CD14-positive monocyte (primary cell): ENCODE data around the gene GRM4. TPM values are rescaled to one million over a fixed set of nuclear protein-coding genes. Genes with fewer than 3 reads are reported as not detected.

Experiments
- DNase-seq, 3 donors: peaks; one replicate each; pipeline ENCODE4 v3.0.0-alpha.2; 2011 to 2022
- H2AFZ ChIP-seq: 2 replicates; pipeline ENCODE4 v1.6.0; 2012; ENCODE audit warnings: mild to moderate bottlenecking, low read depth, low read length, inconsistent platforms; ENCODE audit not compliant: insufficient read depth, poor library complexity, severe bottlenecking
- H3K27ac ChIP-seq, 2 donors: 1 replicate in 1 of 2; 2 replicates in 1 of 2; pipeline ENCODE4 v1.5.1; 2012 to 2013; ENCODE audit warnings: low read length in 2 of 2, control low read depth in 1 of 2, inconsistent platforms in 1 of 2, low read depth in 1 of 2, mild to moderate bottlenecking in 1 of 2
- H3K27me3 ChIP-seq, 2 donors: one replicate each; pipeline versions ENCODE4 v1.6.0 to v1.6.1; 2011 to 2013; ENCODE audit warnings: low read length in 2 of 2; ENCODE audit not compliant: control insufficient read depth in 2 of 2, insufficient read depth in 2 of 2
- H3K36me3 ChIP-seq, 2 donors: replicated peaks in 1 of 2; 1 replicate in 1 of 2; 2 replicates in 1 of 2; pipeline versions ENCODE4 v1.5.1 to v1.6.1; 2012 to 2013; ENCODE audit warnings: low read length in 2 of 2, control low read depth in 1 of 2, inconsistent platforms in 1 of 2, mild to moderate bottlenecking in 1 of 2; ENCODE audit not compliant: insufficient read depth in 2 of 2, control insufficient read depth in 1 of 2
- H3K4me1 ChIP-seq, 2 donors: 1 replicate in 1 of 2; 2 replicates in 1 of 2; pipeline versions ENCODE4 v1.5.1 to v1.6.1; 2012 to 2013; ENCODE audit warnings: low read length in 2 of 2, control low read depth in 1 of 2, inconsistent platforms in 1 of 2, mild to moderate bottlenecking in 1 of 2, moderate library complexity in 1 of 2; ENCODE audit not compliant: insufficient read depth in 2 of 2, control insufficient read depth in 1 of 2
- H3K4me2 ChIP-seq: replicated peaks from 2 replicates; pipeline ENCODE3; 2012; ENCODE audit warnings: low read length, moderate library complexity, mild to moderate bottlenecking; ENCODE audit not compliant: poor library complexity, severe bottlenecking; ENCODE audit errors: extremely low read depth
- H3K4me3 ChIP-seq, 3 experiments: fragments of 200-600 bp in 1 of 3; sonication (generic) in 1 of 3; replicated peaks in 1 of 3; 1 replicate in 2 of 3; 2 replicates in 1 of 3; pipeline ENCODE4 v1.5.1; 2011 to 2013; ENCODE audit warnings: low read length in 3 of 3, mild to moderate bottlenecking in 3 of 3, control low read depth in 2 of 3, low read depth in 2 of 3, inconsistent platforms in 1 of 3, moderate library complexity in 1 of 3
- H3K79me2 ChIP-seq: 2 replicates; pipeline ENCODE4 v1.6.0; 2012; ENCODE audit warnings: mild to moderate bottlenecking, control low read depth, inconsistent platforms, low read length, moderate library complexity; ENCODE audit not compliant: insufficient read depth
- H3K9ac ChIP-seq: 2 replicates; pipeline ENCODE4 v1.6.0; 2017; ENCODE audit warnings: low read length, mild to moderate bottlenecking; ENCODE audit not compliant: insufficient read depth, poor library complexity, severe bottlenecking
- H3K9me3 ChIP-seq, 2 donors: replicated peaks in 1 of 2; 1 replicate in 1 of 2; 2 replicates in 1 of 2; pipeline versions ENCODE4 v1.5.1 to v1.6.1; 2012 to 2013; ENCODE audit warnings: low read length in 2 of 2, control low read depth in 1 of 2; ENCODE audit not compliant: control insufficient read depth in 1 of 2, insufficient read depth in 1 of 2
- H4K20me1 ChIP-seq: 2 replicates; pipeline ENCODE4 v1.6.0; 2012; ENCODE audit warnings: mild to moderate bottlenecking, low read length, control low read depth, moderate library complexity; ENCODE audit not compliant: insufficient read depth
- H3K27ac Mint-ChIP-seq, 7 donors: one replicate each; pipeline ENCODE4 v1.8.0; 2020; ENCODE audit warnings: mild to moderate bottlenecking in 7 of 7, mixed read lengths in 7 of 7, moderate library complexity in 6 of 7, inconsistent platforms in 2 of 7
- H3K27me3 Mint-ChIP-seq, 3 donors: one replicate each; pipeline ENCODE4 v1.8.0; 2021 to 2022; ENCODE audit warnings: low read depth in 3 of 3, mild to moderate bottlenecking in 3 of 3, mixed read lengths in 3 of 3, moderate library complexity in 3 of 3, inconsistent platforms in 1 of 3
- H3K36me3 Mint-ChIP-seq, 2 donors: one replicate each; pipeline ENCODE4 v1.8.0; 2020; ENCODE audit warnings: mixed read lengths in 2 of 2, inconsistent platforms in 1 of 2, mild to moderate bottlenecking in 1 of 2
- H3K4me1 Mint-ChIP-seq: one replicate; pipeline ENCODE4 v1.8.0; 2020; ENCODE audit warnings: mild to moderate bottlenecking, mixed read lengths
- H3K4me3 Mint-ChIP-seq, 2 donors: one replicate each; pipeline ENCODE4 v1.8.0; 2020; ENCODE audit warnings: mild to moderate bottlenecking in 2 of 2, mixed read lengths in 2 of 2, moderate library complexity in 1 of 2
- H3K9me3 Mint-ChIP-seq, 7 donors: one replicate each; pipeline ENCODE4 v1.8.0; 2020 to 2022; ENCODE audit warnings: mixed read lengths in 7 of 7, mild to moderate bottlenecking in 6 of 7, moderate library complexity in 6 of 7, inconsistent platforms in 2 of 7
- WGBS: methylation state at CpG from one replicate; pipeline ENCODE4 v1.1.5; 2013; ENCODE audit warnings: missing lambda C conversion rate; ENCODE audit not compliant: insufficient coverage; 5-methylcytosine and 5-hydroxymethylcytosine counted together
- intact Hi-C, 2 donors: fragments of 100-400 bp; cut with micrococcal nuclease; formaldehyde crosslinking; loops; one replicate each; pipeline versions ENCODE4 v1.15.0 to v1.15.1; 2023
- polyA plus RNA-seq, 3 donors: library from polyadenylated mRNA; depleted of rRNA in 1 of 3; unstranded in 2 of 3; stranded (reverse) in 1 of 3; fragments of 300-500 nt in 2 of 3; fragments of >200 nt in 1 of 3; fragmentation: Illumina TruSeq in 2 of 3; gene quantifications; 1 replicate in 2 of 3; 2 replicates in 1 of 3; pipeline ENCODE4 v1.2.3, GENCODE V29; 2012 to 2021
- TF ChIP-seq, protein P1 (sequence below): fragments of 200-600 bp; IDR thresholded peaks from one replicate; pipeline ENCODE4 v1.8.0; 2022; ENCODE audit warnings: antibody characterized with exemption, mild to moderate bottlenecking

Gene GRM4
- polyA plus RNA-seq, 3 donors: not detected

GRCh38 chr6:34084591-34085290, 61.1 kb downstream of the GRM4 start:
- Histone ChIP-seq H3K27me3 (no peaks in the 10 kb centered on the region), H4K20me1 (no peaks in the 10 kb centered on the region), H3K4me2 (no peak overlapping the region), H2AFZ (no peak overlapping the region), H3K79me2 (no peaks in the 10 kb centered on the region), H3K4me3 (no peak overlapping the region), H3K4me1 (no peaks in the 10 kb centered on the region), H3K9ac (no peak overlapping the region), H3K9me3 (no peaks in the 10 kb centered on the region), H3K27ac (no peak overlapping the region), H3K36me3 (no peaks in the 10 kb centered on the region)
- Mint-ChIP-seq H3K27ac (no peak overlapping the region), H3K27me3 (peaks cover 1 to 9% (median 4%) of the 10 kb centered on the region in 3 donors), H3K4me1 (no peaks in the 10 kb centered on the region), H3K9me3 (no peaks in the 10 kb centered on the region), H3K36me3 (no peaks in the 10 kb centered on the region), H3K4me3 (no peak overlapping the region)
- 91% methylated on average over 11 of the region's 13 CpGs for WGBS
- intact Hi-C loops: no loop called here
- TF ChIP-seq, protein P1, sequence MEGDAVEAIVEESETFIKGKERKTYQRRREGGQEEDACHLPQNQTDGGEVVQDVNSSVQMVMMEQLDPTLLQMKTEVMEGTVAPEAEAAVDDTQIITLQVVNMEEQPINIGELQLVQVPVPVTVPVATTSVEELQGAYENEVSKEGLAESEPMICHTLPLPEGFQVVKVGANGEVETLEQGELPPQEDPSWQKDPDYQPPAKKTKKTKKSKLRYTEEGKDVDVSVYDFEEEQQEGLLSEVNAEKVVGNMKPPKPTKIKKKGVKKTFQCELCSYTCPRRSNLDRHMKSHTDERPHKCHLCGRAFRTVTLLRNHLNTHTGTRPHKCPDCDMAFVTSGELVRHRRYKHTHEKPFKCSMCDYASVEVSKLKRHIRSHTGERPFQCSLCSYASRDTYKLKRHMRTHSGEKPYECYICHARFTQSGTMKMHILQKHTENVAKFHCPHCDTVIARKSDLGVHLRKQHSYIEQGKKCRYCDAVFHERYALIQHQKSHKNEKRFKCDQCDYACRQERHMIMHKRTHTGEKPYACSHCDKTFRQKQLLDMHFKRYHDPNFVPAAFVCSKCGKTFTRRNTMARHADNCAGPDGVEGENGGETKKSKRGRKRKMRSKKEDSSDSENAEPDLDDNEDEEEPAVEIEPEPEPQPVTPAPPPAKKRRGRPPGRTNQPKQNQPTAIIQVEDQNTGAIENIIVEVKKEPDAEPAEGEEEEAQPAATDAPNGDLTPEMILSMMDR: no peak
- DNase-seq: no peak

DNA sequence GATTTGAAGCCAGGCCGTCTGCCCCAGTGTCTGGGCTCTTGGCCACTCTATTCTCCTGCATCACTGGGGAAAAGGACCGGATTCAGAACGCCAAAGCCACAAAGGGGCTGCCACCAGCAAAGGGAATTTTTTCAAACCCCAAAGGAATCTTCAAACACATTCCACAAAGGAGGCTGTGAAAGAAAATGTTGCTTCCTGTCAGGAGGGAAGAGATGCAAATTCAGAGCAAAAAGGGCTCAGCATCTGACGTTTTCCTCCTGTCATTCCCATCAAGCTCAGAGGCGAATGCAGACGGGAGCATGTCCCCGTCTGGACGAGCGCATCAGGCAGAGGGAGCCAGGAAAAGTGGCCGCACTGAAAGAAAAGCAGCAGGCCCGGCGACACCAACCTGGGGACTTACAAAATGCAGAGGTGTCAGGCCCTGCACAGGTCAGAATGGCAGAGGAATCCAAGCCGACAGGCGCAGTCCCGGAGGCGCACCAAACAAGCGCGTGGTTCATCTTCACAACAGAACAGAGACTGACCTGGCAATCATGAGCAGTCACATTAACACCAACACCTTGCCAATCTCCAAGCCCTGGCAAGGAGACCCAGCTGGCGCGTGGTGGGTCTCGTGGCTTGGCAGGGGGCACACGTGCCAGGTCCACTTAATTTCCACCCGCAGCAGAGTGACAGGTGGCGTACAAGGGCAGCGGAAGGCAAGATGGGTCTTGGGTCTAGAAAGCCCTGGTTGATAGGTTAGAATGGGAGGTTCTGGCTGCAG, 62.8 kb downstream of the GRM4 start:
- no peak overlapping the region for H3K27ac Mint-ChIP-seq
- no peaks in the 10 kb centered on the region for H3K4me1 ChIP-seq
- no peaks in the 10 kb centered on the region for H3K4me1 Mint-ChIP-seq
- no peaks in the 10 kb centered on the region for H3K27me3 ChIP-seq
- H3K9me3 Mint-ChIP-seq: no peaks in the 10 kb centered on the region
- H3K4me3 Mint-ChIP-seq: no peak overlapping the region
- 90% methylated on average over 23 of the region's 25 CpGs for WGBS
- H3K36me3 Mint-ChIP-seq: no peaks in the 10 kb centered on the region
- TF ChIP-seq, protein P1: no peak
- no peak overlapping the region for H2AFZ ChIP-seq
- H3K27ac ChIP-seq: no peak overlapping the region
- no peaks in the 10 kb centered on the region for H3K9me3 ChIP-seq
- no peak overlapping the region for H3K4me3 ChIP-seq
- intact Hi-C loops: no loop called here
- H3K79me2 ChIP-seq: no peaks in the 10 kb centered on the region
- H4K20me1 ChIP-seq: no peaks in the 10 kb centered on the region
- no peaks in the 10 kb centered on the region for H3K36me3 ChIP-seq
- H3K27me3 Mint-ChIP-seq: peaks cover 1 to 10% (median 5%) of the 10 kb centered on the region in 3 donors
- no peak overlapping the region for H3K9ac ChIP-seq
- DNase-seq: no peak
- H3K4me2 ChIP-seq: no peak overlapping the region
